HL-60 (cell line): ENCODE data around the gene NUTM2B.
"Not testable (repeated sequence)": the region's sequence is repeated elsewhere in the genome, so short reads cannot be mapped to it uniquely, and the experiment has no call there.

ENCODE experiments used
- CTCF ChIP-seq: IDR thresholded peaks from one replicate; pipeline ENCODE4 v1.5.1; 2011; ENCODE audit warnings: low read length, control low read depth, inconsistent platforms; ENCODE audit not compliant: insufficient read depth
- GABPA ChIP-seq: IDR thresholded peaks from 2 replicates; pipeline ENCODE4 v1.6.1; 2012; ENCODE audit warnings: low read depth
- POLR2AphosphoS5 ChIP-seq: IDR thresholded peaks from 2 replicates; pipeline ENCODE4 v1.6.1; 2012; ENCODE audit warnings: low read depth
- REST ChIP-seq: IDR thresholded peaks from 2 replicates; pipeline ENCODE4 v1.6.1; 2012; ENCODE audit warnings: low read depth; ENCODE audit not compliant: insufficient replicate concordance
- SPI1 ChIP-seq: IDR thresholded peaks from 2 replicates; pipeline ENCODE4 v1.6.1; 2012; ENCODE audit warnings: low read depth, mild to moderate bottlenecking, borderline replicate concordance

GRCh38 chr10:79716917-79717579 is 14.0 kb downstream of the NUTM2B start:
- not testable (repeated sequence) for TF ChIP-seq REST, CTCF, GABPA, POLR2AphosphoS5, SPI1
